T-helper 1 cell treated with Interleukin-12 subunit alpha and Interleukin-12 subunit beta and Interleukin-4 antibody, amounts not matched to agents 30 μg/mL and 1 μg/mL, for 36 hours (primary cell): ENCODE measurements around the gene PCNX1.
"Not testable (repeated sequence)": the region's sequence is repeated elsewhere in the genome, so short reads cannot be mapped to it uniquely, and the experiment has no call there.

Source experiments
- H3K27ac Mint-ChIP-seq: one replicate; pipeline ENCODE4 v1.8.0; 2021; ENCODE audit warnings: mild to moderate bottlenecking, mixed read lengths
- H3K27me3 Mint-ChIP-seq: one replicate; pipeline ENCODE4 v1.8.0; 2021; ENCODE audit warnings: low read depth, mixed read lengths
- H3K36me3 Mint-ChIP-seq: one replicate; pipeline ENCODE4 v1.8.0; 2021; ENCODE audit warnings: low read depth, mixed read lengths
- H3K4me1 Mint-ChIP-seq: one replicate; pipeline ENCODE4 v1.8.0; 2021; ENCODE audit warnings: low read depth, mixed read lengths
- H3K4me3 Mint-ChIP-seq: one replicate; pipeline ENCODE4 v1.8.0; 2021; ENCODE audit warnings: mild to moderate bottlenecking, moderate library complexity, mixed read lengths
- H3K9me3 Mint-ChIP-seq: one replicate; pipeline ENCODE4 v1.8.0; 2021; ENCODE audit warnings: mixed read lengths

Gene PCNX1

DNA sequence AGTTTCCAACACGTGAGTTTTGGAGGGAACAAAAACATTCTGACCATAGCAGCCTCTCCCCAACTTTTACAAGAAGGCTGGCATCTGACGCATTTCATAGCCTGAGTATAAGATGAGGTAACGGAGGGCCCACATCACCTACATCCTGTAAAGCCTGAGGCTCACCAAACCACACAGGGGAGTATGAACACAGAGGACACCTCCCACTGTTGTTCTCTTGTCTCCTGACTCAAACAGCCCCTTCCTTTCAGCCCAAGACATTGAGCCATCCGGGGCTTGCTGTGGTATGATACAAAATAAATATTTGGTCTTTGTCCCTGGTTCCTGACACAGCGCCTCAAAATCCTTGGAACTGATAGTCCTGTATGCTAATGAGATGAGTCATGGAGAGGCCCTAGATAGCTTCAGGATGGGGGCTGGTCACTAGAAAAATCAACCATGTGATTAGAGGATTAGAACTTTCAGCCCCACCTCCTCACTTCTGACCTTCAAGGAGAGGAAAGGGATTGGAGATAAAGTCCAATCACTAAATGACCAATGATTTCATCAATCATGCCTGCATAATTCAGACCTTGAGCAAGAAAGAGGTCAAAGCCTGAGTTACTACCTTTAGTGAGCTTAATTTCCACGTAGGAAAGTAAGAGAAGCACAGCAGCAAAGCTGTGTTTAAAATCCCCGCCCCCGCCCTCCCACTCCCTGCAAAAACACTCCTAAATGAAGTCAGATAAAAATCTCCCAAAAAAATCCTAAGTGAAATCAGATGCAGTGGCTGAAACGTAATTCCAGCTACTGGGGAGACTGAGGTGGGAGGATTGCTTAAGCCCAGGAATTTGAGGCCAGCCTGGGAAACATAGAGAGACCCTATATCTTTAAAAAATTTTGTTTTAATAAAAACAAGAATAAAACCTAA lies 236.4 kb downstream of the PCNX1 start:
- H3K9me3 Mint-ChIP-seq: no peaks in the 10 kb centered on the region
- H3K27ac Mint-ChIP-seq: peak overlapping the region; percentile 95
- H3K4me1 Mint-ChIP-seq: peaks cover 50% of the 10 kb centered on the region
- peak overlapping the region; percentile 54 for H3K4me3 Mint-ChIP-seq
- no peaks in the 10 kb centered on the region for H3K27me3 Mint-ChIP-seq
- no peaks in the 10 kb centered on the region for H3K36me3 Mint-ChIP-seq

DNA sequence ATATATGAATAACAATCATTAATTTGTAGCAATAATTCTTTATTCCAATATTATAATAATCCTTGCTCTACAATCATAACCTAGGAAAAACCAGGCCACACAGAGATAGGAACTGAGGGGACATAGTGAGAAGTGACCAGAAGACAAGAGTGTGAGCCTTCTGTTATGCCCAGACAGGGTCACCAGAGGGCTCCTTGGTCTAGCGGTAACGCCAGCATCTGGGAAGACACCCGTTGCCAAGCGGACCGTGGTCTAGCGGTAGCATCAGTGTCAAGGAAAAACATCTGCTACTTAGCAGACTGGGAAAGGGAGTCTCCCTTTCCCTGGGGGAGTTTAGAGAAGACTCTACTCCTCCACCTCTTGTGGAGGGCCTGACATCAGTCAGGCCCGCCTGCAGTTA lies 240.1 kb downstream of the PCNX1 start:
- peaks cover 11% of the 10 kb centered on the region for H3K36me3 Mint-ChIP-seq
- peaks cover 37% of the 10 kb centered on the region for H3K4me1 Mint-ChIP-seq

DNA sequence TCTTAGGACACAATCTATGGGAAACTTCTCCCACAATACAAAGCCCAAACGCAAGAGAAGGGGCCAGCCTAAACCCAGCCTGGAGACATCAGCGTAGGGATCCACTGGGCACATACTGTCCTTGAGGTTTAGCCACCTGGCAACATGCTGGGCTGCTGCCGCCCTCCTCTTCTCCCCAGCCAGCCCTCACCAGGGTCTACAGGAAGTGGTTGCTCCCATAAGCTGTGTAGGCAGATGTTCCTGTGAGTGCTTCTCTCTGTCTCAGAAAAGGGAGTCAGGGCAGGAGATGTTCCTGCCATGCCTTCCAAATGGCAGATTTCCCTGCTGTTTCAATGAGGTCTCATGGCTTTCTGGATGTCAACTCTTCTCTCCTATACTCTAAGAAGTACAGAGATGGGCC lies 241.4 kb downstream of the PCNX1 start:
- Mint-ChIP-seq H3K4me1 (peaks cover 24% of the 10 kb centered on the region), H3K4me3 (peak overlapping the region; percentile 31), H3K27ac (no peak overlapping the region), H3K27me3 (peaks cover 5% of the 10 kb centered on the region), H3K36me3 (peaks cover 16% of the 10 kb centered on the region), H3K9me3 (peaks cover 25% of the 10 kb centered on the region)

More for the DNA sequence above, 240.1 kb downstream of the PCNX1 start:
- not testable (repeated sequence) for H3K27ac Mint-ChIP-seq, H3K4me3 Mint-ChIP-seq, H3K27me3 Mint-ChIP-seq
- H3K9me3 Mint-ChIP-seq: peaks cover 19% of the 10 kb centered on the region

DNA sequence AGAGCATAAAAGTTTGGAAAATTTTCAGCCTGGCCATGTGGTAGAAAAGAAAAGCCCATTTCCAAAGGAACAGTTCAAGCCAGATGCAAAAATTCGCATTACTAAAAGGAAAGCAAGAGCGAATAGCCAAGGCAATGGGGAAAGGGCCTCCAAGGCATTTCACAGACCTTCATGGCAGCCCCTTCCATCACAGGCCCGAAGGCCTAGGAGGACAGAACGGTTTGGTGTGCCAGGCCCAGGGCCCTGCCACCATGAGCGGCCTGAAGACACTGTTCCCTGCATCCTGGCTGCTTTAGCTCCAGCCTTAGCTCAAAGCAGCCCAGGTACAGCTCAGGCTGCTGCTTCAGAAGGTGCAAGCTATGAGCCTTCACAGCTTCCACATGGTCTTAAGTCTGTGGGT lies 243.5 kb downstream of the PCNX1 start:
- H3K4me3 Mint-ChIP-seq: no peak overlapping the region
- peaks cover 13% of the 10 kb centered on the region for H3K27me3 Mint-ChIP-seq
- peaks cover 19% of the 10 kb centered on the region for H3K36me3 Mint-ChIP-seq
- H3K4me1 Mint-ChIP-seq: peaks cover 19% of the 10 kb centered on the region
- no peak overlapping the region for H3K27ac Mint-ChIP-seq
- peaks cover 25% of the 10 kb centered on the region for H3K9me3 Mint-ChIP-seq

DNA sequence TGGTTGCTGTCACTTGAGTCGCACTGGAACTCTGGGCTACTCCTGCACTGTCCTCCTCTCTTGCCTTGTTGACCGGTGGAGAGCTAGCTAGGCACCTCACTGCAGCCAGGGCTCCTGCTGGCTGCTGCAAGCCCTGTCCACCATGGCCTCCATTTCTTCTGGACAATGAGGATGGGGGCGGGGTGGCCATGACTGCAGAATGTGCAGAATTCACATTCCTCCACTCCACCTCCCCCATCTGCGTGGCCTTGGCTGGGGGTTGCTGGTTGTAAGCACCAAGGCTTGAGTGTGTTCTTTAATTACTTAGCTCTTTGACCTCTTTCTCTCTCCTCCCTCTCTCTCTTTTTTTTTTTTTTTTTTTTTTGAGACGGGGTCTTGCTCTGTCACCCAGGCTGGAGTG lies 248.5 kb downstream of the PCNX1 start:
- Mint-ChIP-seq H3K36me3 (peaks cover 13% of the 10 kb centered on the region), H3K4me3 (no peak overlapping the region), H3K27ac (no peak overlapping the region), H3K27me3 (peaks cover 18% of the 10 kb centered on the region), H3K4me1 (no peaks in the 10 kb centered on the region), H3K9me3 (peaks cover 21% of the 10 kb centered on the region)

DNA sequence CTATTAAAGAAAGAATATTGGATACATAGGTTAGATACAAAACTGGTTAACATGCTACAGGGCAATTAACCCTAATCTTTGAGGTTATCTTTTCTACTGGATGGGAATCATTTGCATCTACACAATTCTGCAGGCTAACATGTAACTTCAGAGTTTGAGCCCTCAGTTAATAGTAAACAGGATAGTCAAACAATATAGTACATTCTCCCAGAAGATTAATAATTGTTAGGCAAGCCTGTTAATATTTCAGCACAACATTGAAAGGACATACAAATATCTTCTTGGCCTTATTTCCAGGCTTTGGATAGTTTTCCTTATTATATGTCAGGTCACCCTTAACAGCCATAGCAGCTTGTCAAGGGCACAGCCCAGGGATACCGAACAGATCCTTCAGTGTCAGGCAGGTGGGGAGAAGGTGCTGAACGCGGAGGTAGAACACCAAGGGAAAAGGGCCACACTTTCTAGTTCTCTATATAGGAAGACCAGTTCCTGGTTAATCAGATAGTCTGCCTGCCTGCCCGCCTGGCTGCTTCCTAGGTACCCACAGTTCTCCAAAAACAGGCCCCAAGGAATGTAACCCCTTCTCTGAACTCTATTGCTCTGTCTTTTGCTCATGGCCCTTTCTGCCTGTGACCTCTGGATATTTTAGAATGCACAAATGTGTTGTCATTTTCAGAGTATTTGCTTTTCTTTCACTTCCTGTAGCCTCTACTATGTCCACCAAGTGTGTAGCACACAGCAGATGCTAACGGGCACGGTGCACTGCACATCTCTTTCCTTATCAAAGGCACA lies 256.0 kb downstream of the PCNX1 start:
- H3K27me3 Mint-ChIP-seq: peaks cover 25% of the 10 kb centered on the region
- H3K27ac Mint-ChIP-seq: no peak overlapping the region
- H3K9me3 Mint-ChIP-seq: peaks cover 6% of the 10 kb centered on the region
- H3K4me3 Mint-ChIP-seq: no peak overlapping the region
- peaks cover 1% of the 10 kb centered on the region for H3K36me3 Mint-ChIP-seq
- peaks cover 13% of the 10 kb centered on the region for H3K4me1 Mint-ChIP-seq

DNA sequence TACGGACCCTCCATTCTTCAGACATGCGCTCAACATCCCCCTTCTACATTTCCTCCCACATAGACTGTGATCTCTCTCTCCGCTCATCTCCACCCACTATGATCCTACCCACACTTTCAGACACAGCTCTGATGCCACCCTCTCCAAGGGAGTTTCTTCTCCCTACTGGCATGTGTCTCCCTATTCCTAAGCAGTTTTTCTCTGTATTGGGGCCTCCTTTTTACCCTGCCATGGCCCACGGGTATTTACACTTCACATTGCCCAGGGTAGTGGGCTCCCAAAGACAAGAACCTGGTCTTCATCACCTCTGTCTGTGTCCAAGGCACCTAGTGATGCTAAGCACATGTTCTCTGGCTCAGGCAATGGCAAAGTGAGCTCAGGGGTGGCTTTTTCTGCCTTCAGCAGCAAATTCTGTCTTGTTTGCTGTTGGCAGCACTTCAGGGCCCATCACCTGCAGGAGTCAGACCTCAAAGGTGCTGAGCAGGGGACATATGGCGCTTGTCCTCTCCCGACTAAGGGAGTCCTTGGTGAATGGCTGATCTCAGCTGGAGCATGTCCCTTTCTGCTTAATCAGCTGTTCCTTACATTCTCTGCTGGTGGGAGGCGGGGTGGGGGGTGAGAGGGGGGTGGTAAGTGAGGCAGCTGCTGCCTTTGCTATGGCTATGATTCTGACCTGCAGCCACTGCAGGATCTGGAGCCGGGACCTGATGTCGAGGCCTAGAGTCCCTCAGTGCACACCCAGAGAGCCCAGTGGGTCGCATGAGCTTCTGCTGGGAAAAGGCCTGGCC lies 256.8 kb downstream of the PCNX1 start:
- H3K4me1 Mint-ChIP-seq: peaks cover 19% of the 10 kb centered on the region
- H3K27ac Mint-ChIP-seq: no peak overlapping the region
- peaks cover 32% of the 10 kb centered on the region for H3K27me3 Mint-ChIP-seq
- peaks cover 6% of the 10 kb centered on the region for H3K9me3 Mint-ChIP-seq
- H3K36me3 Mint-ChIP-seq: peaks cover 1% of the 10 kb centered on the region
- H3K4me3 Mint-ChIP-seq: no peak overlapping the region
